ENCODE data around the gene XRCC5.

- no peak for TF ChIP-seq CTCF (IDR thresholded peaks at IDR 0.05)
- no peak for TF ChIP-seq ZFX (IDR thresholded peaks at IDR 0.05; ENCODE audit: borderline replicate concordance)
Observed at GRCh38 chr2:216224388-216224787, 115.2 kb downstream of the XRCC5 start.
